ENCODE data around the gene PSMB7.

- TF ChIP-seq CTCF (conservative IDR thresholded peaks at IDR 0.05; ENCODE audit: low read length) (no peak), EZH2phosphoT487 (IDR thresholded peaks at IDR 0.05; ENCODE audit: borderline replicate concordance, low read depth, low read length) (no peak)
Observed at GRCh38 chr9:124363326-124364096, 51.7 kb downstream of the PSMB7 start.
